ENCODE measurements around the gene NPR2. TPM values are rescaled to one million over a fixed set of nuclear protein-coding genes. Genes with fewer than 3 reads are reported as not detected.

Gene NPR2
- total and polyA plus RNA-seq, 2 of the 13 experiments (the other 11 are each of a cell fraction or from before 2014, with no cell fraction given), result 7.4 to 9.4 TPM

- CTCF ChIA-PET (ENCODE audit: low intra/inter-chr PET ratio, low total read pairs), result no interaction called here
- Histone ChIP-seq H3K4me1 (ENCODE audit: insufficient read depth, low read length) (peaks cover 44% of the 10 kb centered on the region), H3K27me3 (ENCODE audit: control insufficient read depth in 1 of 2, insufficient read depth in 2 of 2, low read length in 2 of 2) (no peaks in the 10 kb centered on the region), H3K79me2 (ENCODE audit: insufficient read depth, low read length) (peaks cover 5% of the 10 kb centered on the region), H3K9me3 (ENCODE audit: low read length) (no peaks in the 10 kb centered on the region), H3K4me3 (replicated peaks in 1 of 3; ENCODE audit: insufficient read depth in 1 of 3, low read depth in 2 of 3, low read length in 3 of 3) (peak within 1 kb of the TSS; percentile 68 to 86 (median 86)), H4K20me1 (ENCODE audit: insufficient read depth, low read length) (no peaks in the 10 kb centered on the region), H3K36me3 (replicated peaks in 1 of 2; ENCODE audit: control insufficient read depth in 1 of 2, insufficient read depth in 2 of 2, low read length in 2 of 2) (0 out of 5 replicates have a peak, but pooled peaks cover 0 to 1% of the 10 kb centered on the region in 2 experiments), H3K27ac (ENCODE audit: extremely low read length, insufficient read depth, low read length) (peak within 1 kb of the TSS; percentile 99), H2AFZ (ENCODE audit: low read length) (peak within 1 kb of the TSS; percentile 10), H3K4me2 (ENCODE audit: low read depth, low read length) (peak within 1 kb of the TSS; percentile 77), H3K9ac (ENCODE audit: insufficient read depth, low read depth, low read length) (peak within 1 kb of the TSS; percentile 98)
- FAIRE-seq (peak; percentile 99), DNase-seq (ENCODE audit: low spot score) (peak; percentile 99), ATAC-seq (peak; percentile 90)
- WGBS (ENCODE audit: low lambda C conversion rate), result under 1% methylated on average over 13 of the region's 52 CpGs
- in situ Hi-C loops (cut with HindIII; ENCODE audit: extremely low pct_ligation_motif_present, low pct_unique_long_range_greater_than_20kb), result no loop called here
- POLR2A ChIA-PET, result interaction anchor here (0.7 to 2.1 kb wide), 22 partner anchors 11 to 443 kb away, joined by 3 to 16 read pairs (median 4); partner anchors contain the start of genes CCDC107, CREB3, FAM221B and GBA2
- intact Hi-C loops (cut with micrococcal nuclease; ENCODE audit: unreplicated experiment), result loop anchor here (1.0 kb wide), 1 partner anchor 14 kb away; the partner anchor contains the start of gene TMEM8B
- BruUV-seq (replicated peaks), result no TSS peak
- TF ChIP-seq IKZF5 (CRISPR knock-in tag; IDR thresholded peaks at IDR 0.05), result 0 out of 2 replicates have a peak, but pooled peaks have one; percentile 1
- no peak for TF ChIP-seq ZNF235 (CRISPR knock-in tag; IDR thresholded peaks at IDR 0.05; ENCODE audit: borderline replicate concordance)
- peak; percentile 34; the same call in 1 of the 2 replicates for TF ChIP-seq ARNT2 (CRISPR knock-in tag; IDR thresholded peaks at IDR 0.05; ENCODE audit: low read depth)
- 0 out of 2 replicates have a peak, but pooled peaks have one; percentile 84 for TF ChIP-seq LBX2 (CRISPR knock-in tag; IDR thresholded peaks at IDR 0.05; ENCODE audit: borderline replicate concordance)
- peak; percentile 11; the same call in 1 of the 2 replicates for TF ChIP-seq KAT8 (CRISPR knock-in tag; IDR thresholded peaks at IDR 0.05)
- no peak for TF ChIP-seq FUBP1 (CRISPR knock-in tag; IDR thresholded peaks at IDR 0.05; ENCODE audit: borderline replicate concordance)
- TF ChIP-seq ZNF30 (CRISPR knock-in tag; IDR thresholded peaks at IDR 0.05), result no peak
- TF ChIP-seq KLF15 (CRISPR knock-in tag; IDR thresholded peaks at IDR 0.05; ENCODE audit: borderline replicate concordance), result no peak
- peak; percentile 82 for TF ChIP-seq SRSF4 (IDR thresholded peaks at IDR 0.05; ENCODE audit: low read depth, low read length, poor library complexity, severe bottlenecking)
- peak; percentile 88; the same call in 1 of the 2 replicates for TF ChIP-seq ZNF280B (CRISPR knock-in tag; IDR thresholded peaks at IDR 0.05; ENCODE audit: borderline replicate concordance)
- TF ChIP-seq ZNF570 (CRISPR knock-in tag; IDR thresholded peaks at IDR 0.05; ENCODE audit: borderline replicate concordance), result no peak; the same call in 1 of the 2 replicates
- no peak for TF ChIP-seq ZNF276 (CRISPR knock-in tag; IDR thresholded peaks at IDR 0.05; ENCODE audit: low read depth)
- peak; percentile 75; the same call in 1 of the 2 replicates for TF ChIP-seq KDM5B (CRISPR knock-in tag; IDR thresholded peaks at IDR 0.05; ENCODE audit: borderline replicate concordance)
These were observed 23.6 kb downstream of the NPR2 start, which contains the start of gene HINT2 for GRCh38 chr9:35814841-35815543. TSS of gene HINT2 (minus strand) at chr9:35815042. CDS start at chr9:35814979, 63 bp downstream.
